OCI-LY1 (cell line): ENCODE measurements around the gene TSR3.

Source experiments
- CTCF ChIP-seq: fragments of 200-600 bp; sonication (generic), shearing (Covaris generic); IDR thresholded peaks from 2 replicates; pipeline ENCODE4 v1.5.1; 2017; ENCODE audit warnings: mild to moderate bottlenecking, antibody characterized with exemption, low read length, moderate library complexity, mixed read lengths
- EZH2 ChIP-seq: fragments of 200-600 bp; sonication (generic), shearing (Covaris generic); IDR thresholded peaks from 2 replicates; pipeline ENCODE4 v1.8.0; 2017; ENCODE audit warnings: borderline replicate concordance, mixed run types, mild to moderate bottlenecking, antibody characterized with exemption, low read length, moderate library complexity, mixed read lengths

- no peak for TF ChIP-seq CTCF
- no peak for TF ChIP-seq EZH2
These were observed 11.1 kb upstream of the TSR3 start for GRCh38 chr16:1362807-1363206.
